CD4-positive, alpha-beta T cell treated with Interleukin-15 for 1 hour (primary cell): ENCODE measurements around the gene CCDC148.

Source experiments
- DNase-seq: peaks from one replicate; pipeline ENCODE4 v3.0.0-alpha.2; 2020

The CCDC148 gene

DNA sequence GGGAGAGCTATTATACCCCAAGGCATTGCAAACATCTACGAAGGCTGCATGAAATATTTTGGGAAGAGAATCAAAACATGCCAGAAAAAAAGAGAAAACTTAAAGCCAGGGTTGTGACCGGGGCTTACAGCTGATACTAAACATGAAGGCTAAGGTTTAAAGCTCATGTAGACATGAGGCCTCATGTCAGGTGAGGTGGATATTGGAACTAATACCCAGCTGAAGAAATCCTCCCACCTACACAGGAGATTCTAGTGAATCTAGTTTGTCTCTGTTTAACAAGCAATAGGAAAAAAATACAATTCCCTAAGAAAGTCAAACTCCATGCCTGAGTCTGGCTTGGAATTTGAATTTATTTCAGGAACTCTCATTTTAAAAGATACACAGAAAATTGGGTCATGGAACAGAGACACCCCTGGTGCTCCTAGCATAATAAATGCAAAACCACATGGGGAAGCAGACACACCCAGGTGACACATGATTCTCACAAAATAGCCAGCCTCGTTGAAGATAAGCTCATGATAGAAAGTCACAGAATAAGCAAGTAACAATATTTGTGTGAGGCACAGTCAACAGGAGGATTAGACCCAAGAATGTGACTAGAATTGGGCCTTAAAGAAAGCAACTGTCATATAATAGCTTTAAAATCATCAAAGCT lies 312.7 kb downstream of the CCDC148 start:
- DNase-seq, result no peak

- DNase-seq, result no peak
These were observed 313.8 kb downstream of the CCDC148 start for GRCh38 chr2:158142568-158143332.

DNA sequence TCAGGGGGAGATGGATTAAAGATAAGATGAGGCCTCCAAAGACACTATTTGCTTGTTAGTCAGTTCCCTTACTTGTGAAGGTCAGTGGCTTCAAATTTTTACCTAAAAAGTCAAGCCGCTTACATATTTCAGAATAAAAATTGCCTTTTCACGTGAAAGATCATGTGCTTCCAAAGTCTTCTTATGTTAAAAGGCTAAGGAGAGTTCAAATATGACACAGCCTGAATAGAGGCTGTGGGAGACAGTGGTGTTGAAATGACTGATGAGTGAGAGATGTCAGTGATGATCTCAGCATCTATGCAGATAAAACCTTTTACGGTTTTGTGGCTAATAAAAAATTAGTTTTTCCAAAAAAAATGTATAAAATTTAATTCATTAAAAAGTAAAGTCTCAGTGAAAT lies 314.4 kb downstream of the CCDC148 start:
- no peak for DNase-seq

GRCh38 chr2:158140201-158140600 lies 316.4 kb downstream of the CCDC148 start:
- no peak for DNase-seq

- DNase-seq, result no peak
These were observed 318.3 kb downstream of the CCDC148 start for GRCh38 chr2:158138255-158138654.

DNA sequence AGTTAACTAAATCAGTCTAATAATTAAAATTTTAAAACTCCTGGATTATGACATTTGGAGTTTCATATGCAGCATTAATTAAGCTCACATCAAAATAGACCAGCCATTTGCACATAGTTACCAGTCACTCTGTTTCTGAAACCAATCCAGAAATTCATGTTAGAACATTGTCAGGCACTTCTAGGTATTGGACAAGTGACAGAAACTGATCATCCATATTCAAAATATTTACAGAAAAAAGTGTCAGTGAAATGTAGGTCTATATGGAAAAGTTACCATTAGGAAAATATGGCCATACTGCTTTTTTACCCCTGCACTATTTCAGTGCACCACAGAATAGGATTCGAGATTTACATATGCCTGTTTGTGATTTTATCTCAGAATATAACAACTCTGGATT lies 321.5 kb downstream of the CCDC148 start:
- no peak for DNase-seq

DNA sequence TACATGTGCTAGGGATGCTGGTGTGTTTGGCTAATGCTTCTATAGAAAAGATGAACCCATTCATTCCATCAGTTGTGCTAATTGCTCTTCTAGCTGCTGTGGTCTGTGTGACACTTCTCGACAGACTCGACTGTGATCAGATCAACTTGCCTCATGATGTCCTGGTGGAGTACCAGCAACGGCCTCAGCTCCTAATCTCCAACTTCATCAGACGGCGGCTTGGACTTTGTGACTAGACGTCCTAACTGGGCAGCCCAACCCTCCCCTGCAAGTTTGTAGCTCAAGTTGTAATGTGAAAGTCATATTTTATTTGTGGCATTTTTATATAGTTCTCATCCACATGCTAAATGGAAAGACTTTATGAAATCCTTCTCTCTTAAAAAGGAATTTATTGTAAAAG lies 321.9 kb downstream of the CCDC148 start:
- no peak for DNase-seq

- no peak for DNase-seq
These were observed 322.5 kb downstream of the CCDC148 start for GRCh38 chr2:158134055-158134454.

GRCh38 chr2:158131919-158132566 lies 324.5 kb downstream of the CCDC148 start:
- no peak for DNase-seq

- no peak for DNase-seq
These were observed 325.1 kb downstream of the CCDC148 start for GRCh38 chr2:158131483-158131912.

DNA sequence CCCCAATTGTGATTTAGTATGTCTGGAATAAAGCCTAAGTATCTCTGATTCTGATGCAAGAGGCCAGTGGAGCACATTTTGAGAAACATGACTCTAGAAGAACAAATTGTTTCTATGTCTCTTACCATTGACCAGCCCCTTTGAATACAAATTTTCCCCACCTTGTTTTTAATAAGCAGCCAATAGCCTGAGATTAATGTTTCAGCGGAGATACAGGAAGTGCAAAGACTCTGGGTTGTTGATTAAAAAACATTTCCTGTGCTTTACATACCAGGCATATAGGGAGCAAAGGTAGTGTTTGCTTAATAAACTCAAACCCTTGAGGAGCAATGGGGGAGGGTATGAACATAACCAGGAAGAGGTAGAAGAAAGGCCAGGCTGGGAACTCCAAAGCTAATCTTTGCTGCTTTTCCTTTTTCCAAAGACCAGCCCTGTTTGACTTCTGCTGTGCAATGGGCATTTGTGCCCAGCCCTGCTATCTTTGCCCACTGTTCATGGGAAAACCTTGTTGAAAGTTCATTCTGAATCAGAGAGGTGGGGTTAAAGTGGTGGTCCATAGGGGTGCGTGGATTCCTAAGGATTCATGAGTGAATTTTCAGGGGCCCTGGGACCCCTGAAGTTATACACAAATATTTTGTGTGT lies 325.6 kb downstream of the CCDC148 start:
- DNase-seq, result no peak

- DNase-seq, result no peak
These were observed 327.5 kb downstream of the CCDC148 start for GRCh38 chr2:158129037-158129436.

GRCh38 chr2:158128168-158128973 lies 328.2 kb downstream of the CCDC148 start:
- no peak for DNase-seq

GRCh38 chr2:158127380-158127804 lies 329.2 kb downstream of the CCDC148 start:
- no peak for DNase-seq

- DNase-seq, result no peak
These were observed 330.6 kb downstream of the CCDC148 start for GRCh38 chr2:158125756-158126498.

DNA sequence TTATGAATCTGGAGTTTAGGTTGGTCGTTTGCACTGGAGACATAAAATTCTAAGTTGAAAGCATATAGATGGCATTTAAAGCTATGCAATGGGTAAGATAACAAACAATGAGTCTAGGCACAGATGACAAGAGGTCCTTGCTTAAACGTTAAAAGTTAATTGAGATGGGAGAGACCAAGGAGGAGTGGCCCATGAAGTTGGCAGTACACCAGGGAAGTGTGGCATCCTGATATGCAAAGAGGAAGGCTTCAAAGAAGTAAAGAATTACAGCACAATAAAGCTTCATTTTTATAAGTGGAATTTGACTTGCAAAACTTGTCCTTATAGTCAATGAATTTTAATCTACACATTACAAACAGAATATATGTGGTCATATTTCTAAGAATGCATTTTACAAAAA lies 331.7 kb downstream of the CCDC148 start:
- DNase-seq, result no peak
